OCI-LY1 (cell line): ENCODE measurements around the gene EDA.

Experiments used
- H2AFZ ChIP-seq: fragments of 200-600 bp; sonication (generic), shearing (Covaris generic); 2 replicates; pipeline ENCODE4 v1.6.0; 2014; ENCODE audit warnings: antibody characterized with exemption, mild to moderate bottlenecking, low read length
- H3F3A ChIP-seq: fragments of 200-600 bp; sonication (generic), shearing (Covaris generic); 2 replicates; pipeline ENCODE4 v1.6.0; 2014; ENCODE audit warnings: mild to moderate bottlenecking, antibody characterized with exemption, low read length, moderate library complexity; ENCODE audit not compliant: insufficient read depth
- H3K27ac ChIP-seq: fragments of 200-600 bp; sonication (generic); 2 replicates; pipeline ENCODE4 v1.5.1; 2014; ENCODE audit warnings: low read length, mixed run types, mild to moderate bottlenecking, low read depth; ENCODE audit not compliant: poor library complexity, severe bottlenecking
- H3K27me3 ChIP-seq: fragments of 200-600 bp; sonication (generic); 2 replicates; pipeline ENCODE4 v1.6.0; 2014; ENCODE audit warnings: antibody characterized with exemption, mild to moderate bottlenecking, low read length, moderate library complexity; ENCODE audit not compliant: insufficient read depth
- H3K36me3 ChIP-seq: fragments of 200-600 bp; sonication (generic); 2 replicates; pipeline ENCODE4 v1.6.1; 2014; ENCODE audit warnings: mild to moderate bottlenecking, antibody characterized with exemption, low read length, moderate library complexity, mixed read lengths; ENCODE audit not compliant: insufficient read depth
- H3K4me1 ChIP-seq: fragments of 200-600 bp; sonication (generic); 2 replicates; pipeline ENCODE4 v1.5.1; 2014; ENCODE audit warnings: mild to moderate bottlenecking, low read length, moderate library complexity; ENCODE audit not compliant: insufficient read depth, severe bottlenecking
- H3K4me2 ChIP-seq: fragments of 200-600 bp; sonication (generic), shearing (Covaris generic); 2 replicates; pipeline ENCODE4 v1.6.1; 2014; ENCODE audit warnings: low read length
- H3K4me3 ChIP-seq: fragments of 200-600 bp; sonication (generic); 2 replicates; pipeline ENCODE4 v1.5.1; 2014; ENCODE audit warnings: low read length, low read depth, mild to moderate bottlenecking, mixed read lengths; ENCODE audit not compliant: poor library complexity, severe bottlenecking
- H3K79me2 ChIP-seq: fragments of 200-600 bp; shearing (Covaris generic); 2 replicates; pipeline ENCODE4 v1.6.1; 2016; ENCODE audit warnings: mixed run types, low read length, mixed read lengths; ENCODE audit not compliant: insufficient read depth
- H3K9ac ChIP-seq: fragments of 200-600 bp; sonication (generic), shearing (Covaris generic); 2 replicates; pipeline ENCODE4 v1.6.1; 2014; ENCODE audit warnings: mild to moderate bottlenecking, low read length, mixed read lengths
- H3K9me2 ChIP-seq: fragments of 200-600 bp; sonication (generic), shearing (Covaris generic); 2 replicates; pipeline ENCODE4 v1.6.1; 2014; ENCODE audit warnings: low read depth, mild to moderate bottlenecking, low read length, mixed read lengths
- H3K9me3 ChIP-seq: fragments of 200-600 bp; shearing (Covaris generic); 2 replicates; pipeline ENCODE4 v1.6.1; 2014; ENCODE audit warnings: low read length, mixed read lengths
- H4K20me1 ChIP-seq: fragments of 200-600 bp; sonication (generic), shearing (Covaris generic); 2 replicates; pipeline ENCODE4 v1.6.0; 2016; ENCODE audit warnings: mild to moderate bottlenecking, low read length; ENCODE audit not compliant: insufficient read depth
- CTCF ChIP-seq: fragments of 200-600 bp; sonication (generic), shearing (Covaris generic); IDR thresholded peaks from 2 replicates; pipeline ENCODE4 v1.5.1; 2017; ENCODE audit warnings: mild to moderate bottlenecking, antibody characterized with exemption, low read length, moderate library complexity, mixed read lengths
- EZH2 ChIP-seq: fragments of 200-600 bp; sonication (generic), shearing (Covaris generic); IDR thresholded peaks from 2 replicates; pipeline ENCODE4 v1.8.0; 2017; ENCODE audit warnings: borderline replicate concordance, mixed run types, mild to moderate bottlenecking, antibody characterized with exemption, low read length, moderate library complexity, mixed read lengths

The EDA gene

DNA sequence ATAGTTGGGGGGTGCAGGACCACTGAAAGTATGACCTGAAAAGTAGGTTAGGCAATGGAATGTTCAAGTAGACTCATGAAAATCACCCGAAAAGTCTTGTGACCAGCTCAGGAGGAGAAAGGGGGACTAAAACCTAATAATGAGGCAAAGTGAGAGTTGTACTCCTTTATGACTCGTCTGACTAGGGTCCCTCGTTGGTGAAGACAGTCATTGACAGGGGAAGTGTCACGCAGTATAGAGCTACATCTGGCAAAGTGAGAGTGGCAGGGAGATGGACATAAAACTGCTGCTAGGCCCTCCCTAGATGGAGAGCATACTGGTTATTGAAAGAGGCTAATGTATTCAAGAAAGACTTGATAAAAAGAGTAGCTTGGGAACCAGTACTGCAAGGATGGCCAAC lies 466.8 kb downstream of the EDA start:
- Histone ChIP-seq H3K9me2 (no peaks in the 10 kb centered on the region), H3K36me3 (no peaks in the 10 kb centered on the region), H3K4me1 (no peaks in the 10 kb centered on the region), H2AFZ (no peak overlapping the region), H3K4me2 (no peak overlapping the region), H3F3A (no peaks in the 10 kb centered on the region), H3K4me3 (no peak overlapping the region), H3K27me3 (no peaks in the 10 kb centered on the region), H3K9ac (no peak overlapping the region), H3K9me3 (no peaks in the 10 kb centered on the region), H4K20me1 (no peaks in the 10 kb centered on the region), H3K79me2 (no peaks in the 10 kb centered on the region), H3K27ac (no peak overlapping the region)
- TF ChIP-seq EZH2 (no peak), CTCF (no peak)

- H3K9me3 ChIP-seq = no peaks in the 10 kb centered on the region
- H3K79me2 ChIP-seq = no peaks in the 10 kb centered on the region
- no peaks in the 10 kb centered on the region for H3K9me2 ChIP-seq
- H3K4me3 ChIP-seq = no peak overlapping the region
- H4K20me1 ChIP-seq = no peaks in the 10 kb centered on the region
- TF ChIP-seq CTCF = no peak
- no peak for TF ChIP-seq EZH2
- no peak overlapping the region for H3K27ac ChIP-seq
- H2AFZ ChIP-seq = no peak overlapping the region
- no peaks in the 10 kb centered on the region for H3K27me3 ChIP-seq
- H3K36me3 ChIP-seq = no peaks in the 10 kb centered on the region
- no peak overlapping the region for H3K4me2 ChIP-seq
- H3K4me1 ChIP-seq = no peaks in the 10 kb centered on the region
- H3K9ac ChIP-seq = no peak overlapping the region
- no peaks in the 10 kb centered on the region for H3F3A ChIP-seq
Observed at GRCh38 chrX:70084592-70085240, 468.8 kb downstream of the EDA start.

DNA sequence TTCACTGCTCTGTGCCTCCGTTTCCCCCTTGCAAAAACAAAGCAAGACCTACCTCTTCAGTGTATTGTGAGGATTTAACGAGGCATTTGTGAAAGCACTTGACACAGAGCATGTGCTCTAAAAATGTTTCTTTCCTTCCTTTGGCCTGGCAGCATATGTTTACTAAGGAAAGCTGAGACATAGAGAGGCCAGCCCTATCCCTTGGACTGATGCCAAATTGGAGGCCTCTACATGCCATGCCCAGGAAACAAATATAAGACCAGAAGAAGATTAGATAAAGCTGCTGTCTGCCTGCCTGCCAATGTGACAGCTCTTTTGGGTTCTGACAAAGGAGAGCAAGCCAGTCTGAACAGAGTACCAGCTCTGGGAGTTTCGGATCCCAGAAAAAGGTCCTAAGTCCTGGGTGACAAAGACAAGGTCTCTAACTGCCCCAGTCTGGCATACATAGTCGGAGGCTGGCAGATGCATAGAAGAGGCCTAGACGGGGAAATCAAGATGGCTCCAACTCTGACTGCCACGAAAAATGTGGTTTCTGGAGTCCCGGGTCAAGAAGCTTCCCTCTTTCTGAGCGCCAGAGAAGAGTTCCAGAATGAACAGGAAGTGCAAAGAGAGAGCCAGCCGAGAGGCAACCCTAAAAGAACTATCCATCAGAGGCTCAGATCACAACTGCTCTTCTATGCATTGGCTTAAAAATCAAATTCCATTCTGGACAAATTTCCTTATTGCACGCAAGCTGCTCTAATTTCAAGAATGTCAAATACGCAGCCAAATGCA lies 472.1 kb downstream of the EDA start:
- Histone ChIP-seq H3K4me1 (no peaks in the 10 kb centered on the region), H3K79me2 (no peaks in the 10 kb centered on the region), H3K9me2 (no peaks in the 10 kb centered on the region), H3F3A (no peaks in the 10 kb centered on the region), H4K20me1 (no peaks in the 10 kb centered on the region), H3K9ac (no peak overlapping the region), H3K36me3 (no peaks in the 10 kb centered on the region), H2AFZ (no peak overlapping the region), H3K27ac (no peak overlapping the region), H3K4me3 (no peak overlapping the region), H3K27me3 (no peaks in the 10 kb centered on the region), H3K4me2 (no peak overlapping the region), H3K9me3 (no peaks in the 10 kb centered on the region)
- TF ChIP-seq CTCF (no peak), EZH2 (no peak)
